ENCODE measurements around the gene TMEM204.

TMEM204 gene

GRCh38 chr16:1533443-1533951, at the start of gene TMEM204:
Gene TMEM204, plus strand, starts transcription at chr16:1533666. Its CDS starts 610 bp downstream, at chr16:1534276.
- DNase-seq (ENCODE audit: low read depth in 2 of 2, low spot score in 1 of 2), result no peak

- no peak for DNase-seq (ENCODE audit: low read depth in 2 of 2, low spot score in 1 of 2)
Measured at GRCh38 chr16:1485847-1486496, 47.5 kb upstream of the TMEM204 start.

GRCh38 chr16:1486551-1487390, 46.7 kb upstream of the TMEM204 start:
- no peak for DNase-seq (ENCODE audit: low read depth in 2 of 2, low spot score in 1 of 2)

DNA sequence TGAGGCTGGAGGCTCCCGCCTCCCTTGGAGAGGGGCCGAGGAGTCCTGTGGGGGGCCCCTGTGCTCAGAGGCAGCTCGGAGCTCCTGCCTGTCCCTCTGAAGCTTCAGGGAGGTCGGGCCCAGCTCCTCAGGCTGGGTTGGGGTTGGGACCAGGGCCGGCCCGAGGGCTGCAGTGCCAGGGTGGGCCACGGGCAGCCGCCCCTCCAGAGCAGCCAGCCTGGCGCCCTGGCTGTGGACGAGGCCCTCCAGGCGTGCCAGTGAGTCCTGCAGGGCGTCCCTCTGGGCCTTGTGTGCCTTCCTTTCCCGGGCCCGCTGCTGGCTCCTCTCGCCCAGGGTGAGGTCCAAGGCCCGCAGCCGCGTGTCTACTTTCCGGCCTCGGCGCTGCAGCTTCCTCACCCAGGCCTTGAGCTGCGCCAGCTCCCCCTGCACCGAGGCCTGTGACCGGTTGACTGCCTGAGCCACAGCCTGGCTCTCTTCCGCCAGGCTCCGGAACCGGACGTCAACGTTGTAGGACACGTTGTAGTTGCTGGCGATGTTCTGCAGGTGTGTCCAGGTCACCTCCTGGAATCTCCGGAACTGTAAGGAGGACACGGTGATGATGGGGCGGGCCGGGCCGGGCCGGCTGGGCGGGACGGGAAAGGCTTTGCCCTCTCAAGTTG, 45.9 kb upstream of the TMEM204 start:
- no peak for DNase-seq (ENCODE audit: low read depth in 2 of 2, low spot score in 1 of 2)

- no peak for DNase-seq (ENCODE audit: low read depth in 2 of 2, low spot score in 1 of 2)
Measured at GRCh38 chr16:1488054-1488601, 45.3 kb upstream of the TMEM204 start.

DNA sequence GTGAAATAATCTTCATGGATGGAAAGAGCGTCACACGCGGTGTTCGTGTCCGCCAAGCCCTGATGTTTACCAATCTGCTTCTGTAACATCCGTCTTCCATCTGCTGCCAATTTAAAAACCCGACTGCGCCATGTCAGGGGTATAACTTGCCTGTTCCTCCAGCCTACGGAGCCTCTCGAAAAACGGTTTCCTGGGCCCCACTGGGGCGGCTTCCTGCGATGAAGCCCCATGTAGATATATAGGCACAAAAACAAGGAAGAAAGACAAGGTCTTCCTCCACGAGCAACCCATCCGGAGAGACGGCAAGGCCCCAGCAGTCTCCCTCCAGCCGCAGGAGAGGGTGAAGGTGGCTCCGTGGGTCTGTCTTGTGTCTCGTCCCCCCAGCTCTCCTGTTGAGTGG, 44.8 kb upstream of the TMEM204 start, which contains the start of gene PTX4:
Gene PTX4 (minus strand): TSS at position 326 of the 400 bp plus-strand sequence. CDS start 35 bp downstream, at position 291.
- no peak for DNase-seq (ENCODE audit: low read depth in 2 of 2, low spot score in 1 of 2)

DNA sequence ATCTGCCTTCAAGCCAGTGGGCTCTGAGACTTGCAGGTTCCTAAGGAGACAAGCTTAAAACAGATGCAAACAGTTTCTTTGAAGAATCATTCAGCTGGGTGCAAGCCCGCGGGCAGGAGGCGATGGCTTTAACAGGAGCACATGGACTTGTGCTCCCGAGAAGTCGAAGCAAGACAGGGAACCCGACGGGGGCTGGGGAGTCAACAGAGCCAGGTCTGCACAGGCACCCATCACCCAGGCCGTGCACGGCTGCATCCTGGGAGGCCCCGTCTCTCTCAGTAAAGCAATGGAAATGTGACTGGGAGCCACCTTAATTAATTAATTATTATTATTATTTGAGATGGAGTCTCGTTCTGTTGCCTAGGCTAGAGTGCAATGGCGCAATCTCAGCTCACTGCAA, 44.4 kb upstream of the TMEM204 start:
- no peak for DNase-seq (ENCODE audit: low read depth in 2 of 2, low spot score in 1 of 2)

GRCh38 chr16:1491327-1491726, 42.1 kb upstream of the TMEM204 start:
- no peak for DNase-seq (ENCODE audit: low read depth in 2 of 2, low spot score in 1 of 2)

DNA sequence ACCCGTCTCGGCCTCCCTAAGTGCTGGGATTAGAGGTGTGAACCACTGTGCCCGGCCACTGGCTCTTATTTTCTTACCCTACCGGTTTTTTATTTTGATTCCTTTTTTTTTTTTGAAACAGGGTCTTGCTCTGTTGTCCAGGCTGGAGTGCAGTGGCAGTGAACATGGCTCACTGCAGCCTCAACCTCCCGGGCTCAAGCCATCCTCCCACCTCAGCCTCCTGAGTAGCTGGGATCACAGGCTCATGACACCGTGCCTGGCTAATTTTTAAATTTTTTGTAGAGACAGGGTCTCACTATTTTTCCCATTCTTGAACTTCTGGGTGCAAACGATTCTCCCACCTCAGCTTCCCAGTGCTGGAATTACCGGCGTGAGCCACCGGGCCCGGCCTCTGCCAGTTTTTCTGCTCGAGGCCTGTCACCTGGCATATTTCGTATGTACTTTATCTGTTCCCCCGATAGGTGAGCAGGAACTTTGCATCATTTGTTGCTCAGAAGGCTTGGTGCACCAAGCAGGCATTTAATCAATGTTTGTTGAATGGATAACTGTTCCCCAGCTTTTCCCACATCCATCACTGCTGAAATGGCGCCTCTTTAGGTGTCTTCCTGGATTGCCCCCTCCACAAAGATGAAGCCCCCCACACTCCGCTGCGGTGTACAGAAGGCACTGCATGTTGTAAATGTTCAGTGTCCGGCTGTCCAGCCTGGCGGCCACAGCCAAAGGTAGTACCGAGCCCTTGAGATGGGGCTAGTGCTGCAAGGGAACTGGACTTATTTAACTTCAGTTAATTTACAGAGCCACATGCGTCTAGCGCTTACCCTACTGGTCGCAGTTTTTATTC, 41.2 kb upstream of the TMEM204 start:
- no peak for DNase-seq (ENCODE audit: low read depth in 2 of 2, low spot score in 1 of 2)

GRCh38 chr16:1492923-1493745, 40.3 kb upstream of the TMEM204 start, which contains the start of gene TELO2:
Gene TELO2, plus strand, starts transcription at chr16:1493360. Its CDS starts 922 bp downstream, at chr16:1494282.
- DNase-seq (ENCODE audit: low read depth in 2 of 2, low spot score in 1 of 2), result peak; percentile 70 to 74

- no peak for DNase-seq (ENCODE audit: low read depth in 2 of 2, low spot score in 1 of 2)
Measured at GRCh38 chr16:1493746-1494094, 39.7 kb upstream of the TMEM204 start.

- DNase-seq (ENCODE audit: low read depth in 2 of 2, low spot score in 1 of 2), result no peak
Measured at GRCh38 chr16:1494129-1494640, 39.3 kb upstream of the TMEM204 start.

DNA sequence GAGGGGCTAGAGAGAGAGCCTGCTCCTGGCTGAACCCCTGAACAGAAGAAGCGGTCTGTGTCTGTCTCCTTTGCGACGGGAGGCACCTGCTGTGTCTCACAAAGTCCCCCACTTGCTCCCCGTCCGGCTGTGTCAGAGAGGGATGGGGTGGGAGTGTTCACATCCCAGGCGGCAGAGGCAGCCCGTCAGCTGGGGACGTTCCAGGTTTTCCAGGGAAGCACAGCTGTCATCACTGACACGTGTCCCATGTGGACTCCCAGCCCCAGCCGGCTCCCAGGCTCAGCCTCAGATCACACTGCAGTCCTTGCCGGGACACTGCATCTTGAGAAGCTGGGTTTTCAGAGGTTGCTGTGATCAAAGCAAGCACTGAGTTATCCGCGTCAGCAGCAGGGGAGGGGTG, 38.8 kb upstream of the TMEM204 start:
- DNase-seq (ENCODE audit: low read depth in 2 of 2, low spot score in 1 of 2), result no peak

- no peak for DNase-seq (ENCODE audit: low read depth in 2 of 2, low spot score in 1 of 2)
Measured at GRCh38 chr16:1495211-1495888, 38.1 kb upstream of the TMEM204 start.

GRCh38 chr16:1495889-1496262, 37.6 kb upstream of the TMEM204 start:
- no peak for DNase-seq (ENCODE audit: low read depth in 2 of 2, low spot score in 1 of 2)

- no peak for DNase-seq (ENCODE audit: low read depth in 2 of 2, low spot score in 1 of 2)
Measured at GRCh38 chr16:1496464-1496863, 37.0 kb upstream of the TMEM204 start.

- DNase-seq (ENCODE audit: low read depth in 2 of 2, low spot score in 1 of 2), result no peak
Measured at GRCh38 chr16:1497014-1497598, 36.4 kb upstream of the TMEM204 start.

- DNase-seq (ENCODE audit: low read depth in 2 of 2, low spot score in 1 of 2), result no peak
Measured at GRCh38 chr16:1498899-1499676, 34.4 kb upstream of the TMEM204 start.

All from stimulated activated CD8-positive, alpha-beta memory T cell treated with anti-CD3 and anti-CD28 coated beads, Interleukin-4, amount 100 ng/mL, for 1 hour (primary cell).